ENCODE measurements around the gene WWP2.

GRCh38 chr16:69727916-69728270 is 34.2 kb upstream of the WWP2 start:
- no peak for TF ChIP-seq EZH2 (IDR thresholded peaks at IDR 0.05; ENCODE audit: insufficient read depth, poor library complexity, severe bottlenecking)
- TF ChIP-seq EZH2phosphoT487 (IDR thresholded peaks at IDR 0.05; ENCODE audit: insufficient read depth, low read depth) = no peak
